Neural cell (in vitro differentiated cells): ENCODE results near the gene AK4. TPM values are rescaled to one million over a fixed set of nuclear protein-coding genes. Genes with fewer than 3 reads are reported as not detected.

ENCODE experiments used
- H2AFZ ChIP-seq: fragments of 200-600, 300-800 bp; sonication (generic), shearing (Covaris generic); 2 replicates; pipeline ENCODE4 v1.6.0; 2014; ENCODE audit warnings: low read depth, mild to moderate bottlenecking, antibody characterized with exemption, low read length, moderate library complexity
- H3F3A ChIP-seq: fragments of 200-600 bp; shearing (Covaris generic); 2 replicates; pipeline ENCODE4 v1.6.1; 2016; ENCODE audit warnings: mild to moderate bottlenecking, moderate library complexity, mixed read lengths, antibody characterized with exemption, low read length; ENCODE audit not compliant: insufficient read depth, poor library complexity, severe bottlenecking
- H3K27ac ChIP-seq: fragments of 200-600, 300-800 bp; sonication (generic), shearing (Covaris generic); 2 replicates; pipeline ENCODE4 v1.5.1; 2014; ENCODE audit warnings: mild to moderate bottlenecking, low read length, moderate library complexity
- H3K27me3 ChIP-seq: fragments of 300-800, 200-600 bp; sonication (generic), shearing (Covaris generic); 2 replicates; pipeline ENCODE4 v1.6.0; 2014; ENCODE audit warnings: mild to moderate bottlenecking, low read depth, low read length, moderate library complexity; ENCODE audit not compliant: insufficient read depth
- H3K36me3 ChIP-seq: fragments of 300-800, 200-600 bp; sonication (generic), shearing (Covaris generic); 2 replicates; pipeline ENCODE4 v1.5.1; 2014; ENCODE audit warnings: mild to moderate bottlenecking, antibody characterized with exemption, low read length, moderate library complexity; ENCODE audit not compliant: insufficient read depth
- H3K4me2 ChIP-seq: fragments of 300-800, 200-600 bp; sonication (generic), shearing (Covaris generic); 2 replicates; pipeline ENCODE4 v1.6.0; 2014; ENCODE audit warnings: mild to moderate bottlenecking, low read length
- H3K4me3 ChIP-seq: fragments of 300-800, 200-600 bp; sonication (generic), shearing (Covaris generic); 2 replicates; pipeline ENCODE4 v1.5.1; 2014; ENCODE audit warnings: mild to moderate bottlenecking, low read length, moderate library complexity
- H3K79me2 ChIP-seq: fragments of 200-600 bp; shearing (Covaris generic); replicated peaks from 2 replicates; pipeline ENCODE4 v1.6.0; 2014; ENCODE audit warnings: mild to moderate bottlenecking, low read length, moderate library complexity; ENCODE audit not compliant: insufficient read depth
- H3K9ac ChIP-seq: fragments of 300-800, 200-600 bp; sonication (generic), shearing (Covaris generic); 2 replicates; pipeline ENCODE4 v1.6.1; 2016; ENCODE audit warnings: mild to moderate bottlenecking, low read length, mixed read lengths
- H3K9me2 ChIP-seq: fragments of 200-600 bp; shearing (Covaris generic); 2 replicates; pipeline ENCODE4 v1.6.1; 2016; ENCODE audit warnings: mild to moderate bottlenecking, low read length, mixed read lengths; ENCODE audit not compliant: insufficient read depth
- H3K9me3 ChIP-seq: fragments of 200-600, 300-800 bp; sonication (generic), shearing (Covaris generic); 2 replicates; pipeline ENCODE4 v1.6.1; 2016; ENCODE audit warnings: mild to moderate bottlenecking, mixed run types, low read length, moderate library complexity, mixed read lengths
- H4K20me1 ChIP-seq: fragments of 200-600 bp; shearing (Covaris generic); 2 replicates; pipeline ENCODE4 v1.6.1; 2016; ENCODE audit warnings: mild to moderate bottlenecking, mixed run types; ENCODE audit not compliant: insufficient read depth
- EP300 ChIP-seq: fragments of 450-650 bp; conservative IDR thresholded peaks from 2 replicates; pipeline ENCODE4 v1.6.1; 2014; ENCODE audit warnings: antibody characterized with exemption, mild to moderate bottlenecking, moderate library complexity; ENCODE audit not compliant: poor library complexity, severe bottlenecking
- EZH2 ChIP-seq: fragments of 200-600, 300-800 bp; shearing (Covaris generic), sonication (generic); IDR thresholded peaks from 2 replicates; pipeline ENCODE4 v1.6.1; 2014; ENCODE audit warnings: antibody characterized with exemption, low read length, borderline replicate concordance, mild to moderate bottlenecking; ENCODE audit not compliant: insufficient read depth, poor library complexity, severe bottlenecking
- MXI1 ChIP-seq: fragments of 450-650 bp; conservative IDR thresholded peaks from 2 replicates; pipeline ENCODE4 v1.6.1; 2014; ENCODE audit warnings: antibody characterized with exemption, mild to moderate bottlenecking; ENCODE audit not compliant: poor library complexity, severe bottlenecking
- POLR2AphosphoS5 ChIP-seq: IDR thresholded peaks from 2 replicates; pipeline ENCODE4 v1.6.1; 2012
- RAD21 ChIP-seq: fragments of 450-650 bp; conservative IDR thresholded peaks from 2 replicates; pipeline ENCODE4 v1.6.1; 2014; ENCODE audit warnings: antibody characterized with exemption, mild to moderate bottlenecking, moderate library complexity
- REST ChIP-seq: IDR thresholded peaks from 2 replicates; pipeline ENCODE4 v1.6.1; 2012; ENCODE audit warnings: borderline replicate concordance
- SMC3 ChIP-seq: fragments of 450-650 bp; conservative IDR thresholded peaks from 2 replicates; pipeline ENCODE4 v1.6.1; 2014; ENCODE audit warnings: antibody characterized with exemption, mild to moderate bottlenecking, moderate library complexity; ENCODE audit not compliant: poor library complexity
- TAF1 ChIP-seq: IDR thresholded peaks from 2 replicates; pipeline ENCODE4 v1.6.1; 2012; ENCODE audit warnings: low read depth
- polyA plus RNA-seq: library from polyadenylated mRNA; depleted of rRNA; stranded (reverse); fragments of >200 nt; gene quantifications from 2 replicates; pipeline ENCODE4 v1.2.3, GENCODE V29; 2014
- TF ChIP-seq, protein P1 (sequence below): fragments of 450-650 bp; IDR thresholded peaks from 2 replicates; pipeline ENCODE4 v1.5.1; 2014; ENCODE audit warnings: antibody characterized with exemption, mild to moderate bottlenecking, moderate library complexity; ENCODE audit not compliant: poor library complexity, severe bottlenecking

Gene AK4
- polyA plus RNA-seq, 1 donor from 2014 or later, result 1.9 TPM

DNA sequence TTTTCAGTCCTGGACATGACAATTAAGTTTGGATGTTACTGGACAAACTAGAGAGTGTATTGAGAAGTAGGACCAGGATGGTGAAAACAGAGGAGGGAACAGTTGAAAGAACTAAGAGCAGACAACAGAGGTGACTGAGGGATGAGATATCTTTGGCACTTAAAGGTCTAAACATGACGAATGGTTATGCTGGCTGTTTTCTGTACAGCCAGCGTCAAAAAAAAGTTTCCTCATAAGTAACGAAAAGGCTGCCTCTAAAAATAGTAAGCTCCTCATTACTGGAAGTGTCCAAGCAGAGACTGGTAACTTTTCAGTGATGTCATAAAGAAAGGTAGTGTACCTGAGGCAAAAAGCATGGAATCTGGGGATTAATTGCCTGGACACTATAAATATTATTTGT is 35.2 kb upstream of the AK4 start:
- H3F3A ChIP-seq, result no peaks in the 10 kb centered on the region
- no peak overlapping the region for H3K27ac ChIP-seq
- H3K27me3 ChIP-seq, result no peaks in the 10 kb centered on the region
- H3K9me3 ChIP-seq, result no peaks in the 10 kb centered on the region
- H3K79me2 ChIP-seq, result no peaks in the 10 kb centered on the region
- no peaks in the 10 kb centered on the region for H3K9me2 ChIP-seq
- no peak overlapping the region for H3K9ac ChIP-seq
- H3K4me2 ChIP-seq, result no peak overlapping the region
- H2AFZ ChIP-seq, result no peak overlapping the region
- no peaks in the 10 kb centered on the region for H3K36me3 ChIP-seq
- no peaks in the 10 kb centered on the region for H4K20me1 ChIP-seq
- no peak overlapping the region for H3K4me3 ChIP-seq
- TF ChIP-seq EP300 (no peak), MXI1 (no peak), SMC3 (no peak), POLR2AphosphoS5 (no peak), REST (no peak), RAD21 (no peak), TAF1 (no peak), EZH2 (no peak)
- TF ChIP-seq, protein P1, sequence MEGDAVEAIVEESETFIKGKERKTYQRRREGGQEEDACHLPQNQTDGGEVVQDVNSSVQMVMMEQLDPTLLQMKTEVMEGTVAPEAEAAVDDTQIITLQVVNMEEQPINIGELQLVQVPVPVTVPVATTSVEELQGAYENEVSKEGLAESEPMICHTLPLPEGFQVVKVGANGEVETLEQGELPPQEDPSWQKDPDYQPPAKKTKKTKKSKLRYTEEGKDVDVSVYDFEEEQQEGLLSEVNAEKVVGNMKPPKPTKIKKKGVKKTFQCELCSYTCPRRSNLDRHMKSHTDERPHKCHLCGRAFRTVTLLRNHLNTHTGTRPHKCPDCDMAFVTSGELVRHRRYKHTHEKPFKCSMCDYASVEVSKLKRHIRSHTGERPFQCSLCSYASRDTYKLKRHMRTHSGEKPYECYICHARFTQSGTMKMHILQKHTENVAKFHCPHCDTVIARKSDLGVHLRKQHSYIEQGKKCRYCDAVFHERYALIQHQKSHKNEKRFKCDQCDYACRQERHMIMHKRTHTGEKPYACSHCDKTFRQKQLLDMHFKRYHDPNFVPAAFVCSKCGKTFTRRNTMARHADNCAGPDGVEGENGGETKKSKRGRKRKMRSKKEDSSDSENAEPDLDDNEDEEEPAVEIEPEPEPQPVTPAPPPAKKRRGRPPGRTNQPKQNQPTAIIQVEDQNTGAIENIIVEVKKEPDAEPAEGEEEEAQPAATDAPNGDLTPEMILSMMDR, result no peak

DNA sequence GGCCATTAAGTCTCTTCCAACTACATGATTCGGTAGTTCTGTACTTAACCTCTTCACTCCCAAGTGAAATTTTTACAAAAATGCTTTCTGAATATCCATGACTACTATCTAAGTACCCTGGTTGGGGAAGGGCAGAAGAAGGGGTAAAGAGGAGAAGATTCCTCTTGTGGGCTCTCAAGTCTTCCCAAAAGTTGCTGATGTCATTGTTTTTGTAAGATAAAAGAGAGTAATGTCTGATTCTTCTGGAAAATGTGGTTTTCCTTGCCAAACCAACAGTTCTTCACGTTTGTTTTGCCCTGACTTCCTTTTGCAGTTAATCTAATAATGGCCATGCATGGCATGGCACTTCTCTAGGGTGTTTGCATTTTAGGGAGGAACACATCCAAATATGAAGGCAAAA is 34.7 kb upstream of the AK4 start:
- Histone ChIP-seq H3K79me2 (no peaks in the 10 kb centered on the region), H4K20me1 (no peaks in the 10 kb centered on the region), H3K36me3 (no peaks in the 10 kb centered on the region), H3K27ac (no peak overlapping the region), H3K4me2 (no peak overlapping the region), H3K9me2 (no peaks in the 10 kb centered on the region), H3K27me3 (no peaks in the 10 kb centered on the region), H3F3A (no peaks in the 10 kb centered on the region), H3K9me3 (no peaks in the 10 kb centered on the region), H3K9ac (no peak overlapping the region), H3K4me3 (no peak overlapping the region), H2AFZ (no peak overlapping the region)
- TF ChIP-seq RAD21 (no peak), EP300 (no peak), POLR2AphosphoS5 (no peak)

GRCh38 chr1:65114322-65114721 is 33.7 kb upstream of the AK4 start:
- H3K9ac ChIP-seq, result no peak overlapping the region
- TF ChIP-seq TAF1 (no peak), POLR2AphosphoS5 (no peak), REST (no peak), SMC3 (no peak), RAD21 (no peak), EZH2 (no peak), EP300 (no peak), MXI1 (no peak)
- TF ChIP-seq, protein P1, result no peak
- no peaks in the 10 kb centered on the region for H3K36me3 ChIP-seq
- no peak overlapping the region for H3K4me3 ChIP-seq
- no peaks in the 10 kb centered on the region for H3K27me3 ChIP-seq
- no peaks in the 10 kb centered on the region for H3K79me2 ChIP-seq
- H3K4me2 ChIP-seq, result no peak overlapping the region
- H3K27ac ChIP-seq, result no peak overlapping the region
- H3K9me3 ChIP-seq, result no peaks in the 10 kb centered on the region
- H2AFZ ChIP-seq, result no peak overlapping the region
- no peaks in the 10 kb centered on the region for H4K20me1 ChIP-seq
- no peaks in the 10 kb centered on the region for H3K9me2 ChIP-seq
- no peaks in the 10 kb centered on the region for H3F3A ChIP-seq
